ENCODE measurements around the gene SLC16A6.
A peak's percentile ranks its signal among the peaks of the same experiment; 100 is the strongest.

Gene SLC16A6

DNA sequence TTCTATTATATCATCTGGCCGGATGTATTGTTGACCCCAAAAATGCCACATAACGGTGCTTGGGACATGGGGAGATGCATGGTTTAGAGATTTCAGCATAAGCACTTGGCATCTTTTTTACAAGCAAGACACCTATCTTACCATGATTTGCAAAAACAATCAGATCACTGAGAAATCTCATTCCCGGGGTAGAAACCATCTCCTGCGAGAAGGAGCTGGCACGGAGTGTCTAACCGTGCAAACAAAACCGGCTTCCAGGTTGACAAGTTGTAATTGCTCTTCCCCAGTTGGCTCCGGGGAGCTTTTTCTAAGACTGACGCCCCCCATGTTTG, 1.0 kb downstream of the SLC16A6 start:
- no peak overlapping the region for H3K14ac ChIP-seq (ENCODE audit: low read length)
- H3K27ac ChIP-seq (ENCODE audit: low read depth, low read length): no peak overlapping the region
- no peak overlapping the region for H2BK5ac ChIP-seq (ENCODE audit: low read depth, low read length, poor library complexity)
- no CpG with 5 or more reads among the region's 9 CpGs for WGBS (ENCODE audit: extremely low coverage, insufficient coverage, insufficient read length)
- peaks cover 22% of the 10 kb centered on the region for H3K79me1 ChIP-seq (ENCODE audit: low read length)
- no peak overlapping the region for H3K4me3 ChIP-seq (ENCODE audit: low read depth, low read length)
- no peak for DNase-seq
- H3K23ac ChIP-seq (ENCODE audit: low read length): no peak overlapping the region
- no peaks in the 10 kb centered on the region for H3K9me3 ChIP-seq (ENCODE audit: insufficient read depth, low read depth, low read length)
- H2BK120ac ChIP-seq (ENCODE audit: insufficient read depth, low read length, poor library complexity): no peak overlapping the region
- no peak overlapping the region for H4K91ac ChIP-seq (ENCODE audit: low read depth, low read length)
- peaks cover 0 to 2% of the 10 kb centered on the region in 2 experiments for H3K36me3 ChIP-seq (ENCODE audit: control insufficient read depth in 1 of 2, insufficient read depth in 2 of 2, low read length in 2 of 2)
- H2AK5ac ChIP-seq (ENCODE audit: low read length): no peak overlapping the region
- H3K9ac ChIP-seq (ENCODE audit: low read length): no peak overlapping the region
- H3K4ac ChIP-seq (ENCODE audit: low read depth, low read length): peak overlapping the region; percentile 9
- no peak overlapping the region for H4K12ac ChIP-seq (ENCODE audit: low read depth, low read length)
- no peak overlapping the region for H2AFZ ChIP-seq (ENCODE audit: insufficient read depth, low read length, poor library complexity)
- H3K4me2 ChIP-seq (ENCODE audit: low read length): peak overlapping the region; percentile 87
- peaks cover 10% of the 10 kb centered on the region for H3K79me2 ChIP-seq (ENCODE audit: control insufficient read depth, insufficient read depth, low read length, poor library complexity)
- H3K18ac ChIP-seq (ENCODE audit: low read length): no peak overlapping the region
- no peak overlapping the region for H2BK12ac ChIP-seq (ENCODE audit: low read length)
- no peaks in the 10 kb centered on the region for H3K27me3 ChIP-seq (ENCODE audit: insufficient read depth, low read length)
- H4K8ac ChIP-seq (ENCODE audit: low read depth, low read length): no peak overlapping the region
- peaks cover 6 to 7% of the 10 kb centered on the region in 2 experiments for H3K4me1 ChIP-seq (ENCODE audit: control insufficient read depth in 1 of 2, insufficient read depth in 2 of 2, low read length in 2 of 2)

DNA sequence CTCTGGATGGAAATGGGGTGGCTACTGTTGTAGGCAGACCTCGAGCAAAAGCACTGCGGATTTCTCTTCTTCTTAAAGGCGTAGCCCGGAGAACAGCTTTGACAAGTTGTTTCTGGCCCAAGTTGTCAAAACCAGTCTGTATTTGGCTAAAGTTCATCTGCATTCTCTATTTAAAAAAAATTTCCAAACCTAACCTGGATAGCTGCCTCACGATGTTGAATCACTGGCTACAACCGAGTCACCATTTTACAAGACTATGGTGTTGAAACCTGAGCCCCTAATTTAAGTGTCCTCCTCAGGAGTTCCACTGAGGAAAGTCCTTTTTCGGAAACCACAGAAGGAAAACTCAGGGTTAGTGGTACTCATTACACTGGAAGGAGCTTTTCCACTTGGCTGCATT, 1.5 kb downstream of the SLC16A6 start:
- Histone ChIP-seq H3K79me2 (ENCODE audit: control insufficient read depth, insufficient read depth, low read length, poor library complexity) (peaks cover 10% of the 10 kb centered on the region), H3K36me3 (ENCODE audit: control insufficient read depth in 1 of 2, insufficient read depth in 2 of 2, low read length in 2 of 2) (peaks cover 0 to 2% of the 10 kb centered on the region in 2 experiments), H2AFZ (ENCODE audit: insufficient read depth, low read length, poor library complexity) (no peak overlapping the region), H3K9me3 (ENCODE audit: insufficient read depth, low read depth, low read length) (no peaks in the 10 kb centered on the region), H3K14ac (ENCODE audit: low read length) (no peak overlapping the region), H3K27ac (ENCODE audit: low read depth, low read length) (no peak overlapping the region), H4K91ac (ENCODE audit: low read depth, low read length) (no peak overlapping the region), H4K12ac (ENCODE audit: low read depth, low read length) (no peak overlapping the region), H3K9ac (ENCODE audit: low read length) (no peak overlapping the region), H3K4me1 (ENCODE audit: control insufficient read depth in 1 of 2, insufficient read depth in 2 of 2, low read length in 2 of 2) (peaks cover 5 to 6% of the 10 kb centered on the region in 2 experiments), H3K4me2 (ENCODE audit: low read length) (peak overlapping the region; percentile 87), H4K8ac (ENCODE audit: low read depth, low read length) (no peak overlapping the region), H3K4ac (ENCODE audit: low read depth, low read length) (no peak overlapping the region), H3K27me3 (ENCODE audit: insufficient read depth, low read length) (no peaks in the 10 kb centered on the region), H3K79me1 (ENCODE audit: low read length) (peaks cover 22% of the 10 kb centered on the region), H2AK5ac (ENCODE audit: low read length) (no peak overlapping the region), H2BK120ac (ENCODE audit: insufficient read depth, low read length, poor library complexity) (no peak overlapping the region), H2BK12ac (ENCODE audit: low read length) (no peak overlapping the region), H2BK5ac (ENCODE audit: low read depth, low read length, poor library complexity) (no peak overlapping the region), H3K23ac (ENCODE audit: low read length) (no peak overlapping the region), H3K18ac (ENCODE audit: low read length) (no peak overlapping the region), H3K4me3 (ENCODE audit: low read depth, low read length) (no peak overlapping the region)
- DNase-seq: peak in 1 of 2 donors; percentile 17
- WGBS (ENCODE audit: extremely low coverage, insufficient coverage, insufficient read length): no CpG with 5 or more reads among the region's 7 CpGs

DNA sequence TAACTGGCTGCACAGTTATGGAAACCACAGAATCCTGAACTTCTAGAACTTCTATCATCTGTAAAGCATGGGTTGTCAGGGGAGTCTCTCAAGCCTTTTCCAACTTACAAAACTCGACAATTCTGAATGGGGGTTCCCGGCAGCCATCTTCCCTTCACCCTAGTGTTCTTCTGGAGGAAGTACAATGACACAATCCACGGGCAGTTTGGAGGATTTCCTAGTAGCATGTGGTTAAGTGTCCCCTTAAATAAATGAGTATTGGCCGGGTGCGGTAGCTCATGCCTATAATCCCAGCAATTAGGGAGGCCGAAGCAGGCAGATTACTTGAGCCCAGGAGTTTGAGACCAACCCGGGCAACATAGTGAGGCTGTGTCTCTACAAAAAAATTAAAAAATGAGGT, 2.1 kb downstream of the SLC16A6 start:
- H3K18ac ChIP-seq (ENCODE audit: low read length): no peak overlapping the region
- no peaks in the 10 kb centered on the region for H3K27me3 ChIP-seq (ENCODE audit: insufficient read depth, low read length)
- peaks cover 10% of the 10 kb centered on the region for H3K79me2 ChIP-seq (ENCODE audit: control insufficient read depth, insufficient read depth, low read length, poor library complexity)
- H3K4me1 ChIP-seq (ENCODE audit: control insufficient read depth in 1 of 2, insufficient read depth in 2 of 2, low read length in 2 of 2): peaks cover 2 to 6% of the 10 kb centered on the region in 2 experiments
- H3K27ac ChIP-seq (ENCODE audit: low read depth, low read length): no peak overlapping the region
- H3K14ac ChIP-seq (ENCODE audit: low read length): no peak overlapping the region
- no peak overlapping the region for H3K4me3 ChIP-seq (ENCODE audit: low read depth, low read length)
- no peak overlapping the region for H3K23ac ChIP-seq (ENCODE audit: low read length)
- no CpG with 5 or more reads among the region's 7 CpGs for WGBS (ENCODE audit: extremely low coverage, insufficient coverage, insufficient read length)
- peak overlapping the region; percentile 70 for H3K4ac ChIP-seq (ENCODE audit: low read depth, low read length)
- H2BK5ac ChIP-seq (ENCODE audit: low read depth, low read length, poor library complexity): no peak overlapping the region
- H2BK120ac ChIP-seq (ENCODE audit: insufficient read depth, low read length, poor library complexity): no peak overlapping the region
- peaks cover 0 to 2% of the 10 kb centered on the region in 2 experiments for H3K36me3 ChIP-seq (ENCODE audit: control insufficient read depth in 1 of 2, insufficient read depth in 2 of 2, low read length in 2 of 2)
- peaks cover 22% of the 10 kb centered on the region for H3K79me1 ChIP-seq (ENCODE audit: low read length)
- no peak overlapping the region for H2BK12ac ChIP-seq (ENCODE audit: low read length)
- H3K9ac ChIP-seq (ENCODE audit: low read length): no peak overlapping the region
- peak in 1 of 2 donors; percentile 23 for DNase-seq
- no peak overlapping the region for H3K4me2 ChIP-seq (ENCODE audit: low read length)
- no peak overlapping the region for H4K8ac ChIP-seq (ENCODE audit: low read depth, low read length)
- no peak overlapping the region for H4K91ac ChIP-seq (ENCODE audit: low read depth, low read length)
- H2AFZ ChIP-seq (ENCODE audit: insufficient read depth, low read length, poor library complexity): no peak overlapping the region
- no peak overlapping the region for H4K12ac ChIP-seq (ENCODE audit: low read depth, low read length)
- no peaks in the 10 kb centered on the region for H3K9me3 ChIP-seq (ENCODE audit: insufficient read depth, low read depth, low read length)
- no peak overlapping the region for H2AK5ac ChIP-seq (ENCODE audit: low read length)

DNA sequence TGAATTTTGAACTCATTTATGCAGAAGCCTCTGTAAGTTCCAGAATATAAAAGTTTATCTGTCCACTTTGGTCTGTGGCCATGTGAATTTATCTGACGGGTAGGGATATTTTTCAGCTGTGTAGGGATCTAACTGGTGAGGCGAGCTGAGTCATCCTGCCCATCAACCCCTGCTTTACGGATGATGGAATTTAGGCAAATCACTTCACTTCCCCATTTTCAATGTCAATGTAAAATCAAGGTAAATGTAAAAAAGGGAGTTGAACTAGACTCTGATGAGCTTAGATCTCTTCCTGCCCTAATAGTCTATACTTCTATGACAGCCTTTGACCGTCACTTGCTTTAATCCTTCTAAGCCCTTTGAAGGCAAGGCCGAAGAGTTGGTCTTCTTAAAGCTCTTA, 2.6 kb downstream of the SLC16A6 start:
- Histone ChIP-seq H4K8ac (ENCODE audit: low read depth, low read length) (no peak overlapping the region), H3K18ac (ENCODE audit: low read length) (no peak overlapping the region), H3K9me3 (ENCODE audit: insufficient read depth, low read depth, low read length) (no peaks in the 10 kb centered on the region), H3K27ac (ENCODE audit: low read depth, low read length) (no peak overlapping the region), H3K36me3 (ENCODE audit: control insufficient read depth in 1 of 2, insufficient read depth in 2 of 2, low read length in 2 of 2) (peaks cover 0 to 2% of the 10 kb centered on the region in 2 experiments), H3K9ac (ENCODE audit: low read length) (no peak overlapping the region), H3K4me2 (ENCODE audit: low read length) (no peak overlapping the region), H4K91ac (ENCODE audit: low read depth, low read length) (no peak overlapping the region), H2AK5ac (ENCODE audit: low read length) (no peak overlapping the region), H3K4ac (ENCODE audit: low read depth, low read length) (peak overlapping the region; percentile 50), H2BK5ac (ENCODE audit: low read depth, low read length, poor library complexity) (no peak overlapping the region), H3K4me1 (ENCODE audit: control insufficient read depth in 1 of 2, insufficient read depth in 2 of 2, low read length in 2 of 2) (peaks cover 0 to 6% of the 10 kb centered on the region in 2 experiments), H3K23ac (ENCODE audit: low read length) (no peak overlapping the region), H2AFZ (ENCODE audit: insufficient read depth, low read length, poor library complexity) (no peak overlapping the region), H3K4me3 (ENCODE audit: low read depth, low read length) (no peak overlapping the region), H3K14ac (ENCODE audit: low read length) (no peak overlapping the region), H2BK120ac (ENCODE audit: insufficient read depth, low read length, poor library complexity) (no peak overlapping the region), H3K27me3 (ENCODE audit: insufficient read depth, low read length) (no peaks in the 10 kb centered on the region), H3K79me1 (ENCODE audit: low read length) (peaks cover 20% of the 10 kb centered on the region), H3K79me2 (ENCODE audit: control insufficient read depth, insufficient read depth, low read length, poor library complexity) (peaks cover 10% of the 10 kb centered on the region), H2BK12ac (ENCODE audit: low read length) (no peak overlapping the region), H4K12ac (ENCODE audit: low read depth, low read length) (no peak overlapping the region)
- DNase-seq: peak in 1 of 2 donors; percentile 30
- no CpG with 5 or more reads among the region's 5 CpGs for WGBS (ENCODE audit: extremely low coverage, insufficient coverage, insufficient read length)

All from trophoblast cell (in vitro differentiated cells and primary cell).